Activated T-helper 1 cell treated with anti-CD3 and anti-CD28 coated beads, Interleukin-12 subunit alpha, Interleukin-12 subunit beta, Interleukin-2, Interleukin-4 antibody, amounts not matched to agents 30 ng/mL and 10 ng/mL and 1 ng/mL, durations not matched to agents 14 hours and 24 hours and 36 hours (primary cell): ENCODE results near the gene AP4M1. TPM values are rescaled to one million over a fixed set of nuclear protein-coding genes. Genes with fewer than 3 reads are reported as not detected.
"Not testable (repeated sequence)": the region's sequence is repeated elsewhere in the genome, so short reads cannot be mapped to it uniquely, and the experiment has no call there.

ENCODE experiments used
- DNase-seq: peaks from one replicate; pipeline ENCODE4 v3.0.0; 2021; ENCODE audit warnings: low spot score
- H3K27ac Mint-ChIP-seq: one replicate; pipeline ENCODE4 v1.8.0; 2021; ENCODE audit warnings: mild to moderate bottlenecking, mixed read lengths
- H3K27me3 Mint-ChIP-seq: one replicate; pipeline ENCODE4 v1.8.0; 2022; ENCODE audit warnings: mild to moderate bottlenecking, moderate library complexity, mixed read lengths; ENCODE audit not compliant: insufficient read depth
- H3K36me3 Mint-ChIP-seq: one replicate; pipeline ENCODE4 v1.8.0; 2021; ENCODE audit warnings: low read depth, mixed read lengths
- H3K4me1 Mint-ChIP-seq: one replicate; pipeline ENCODE4 v1.8.0; 2021; ENCODE audit warnings: low read depth, mixed read lengths
- H3K4me3 Mint-ChIP-seq: one replicate; pipeline ENCODE4 v1.8.0; 2021; ENCODE audit warnings: mild to moderate bottlenecking, moderate library complexity, mixed read lengths
- H3K9me3 Mint-ChIP-seq: one replicate; pipeline ENCODE4 v1.8.0; 2021; ENCODE audit warnings: mixed read lengths
- intact Hi-C: fragments of 100-400 bp; cut with micrococcal nuclease; formaldehyde crosslinking; loops from one replicate; pipeline ENCODE4 v1.15.1; 2024
- total RNA-seq: library from RNA; stranded (reverse); gene quantifications from 2 replicates; pipeline ENCODE4 v1.2.3, GENCODE V29; 2022

Gene AP4M1
- total RNA-seq, 1 donor from 2014 or later: 12.3 TPM

DNA sequence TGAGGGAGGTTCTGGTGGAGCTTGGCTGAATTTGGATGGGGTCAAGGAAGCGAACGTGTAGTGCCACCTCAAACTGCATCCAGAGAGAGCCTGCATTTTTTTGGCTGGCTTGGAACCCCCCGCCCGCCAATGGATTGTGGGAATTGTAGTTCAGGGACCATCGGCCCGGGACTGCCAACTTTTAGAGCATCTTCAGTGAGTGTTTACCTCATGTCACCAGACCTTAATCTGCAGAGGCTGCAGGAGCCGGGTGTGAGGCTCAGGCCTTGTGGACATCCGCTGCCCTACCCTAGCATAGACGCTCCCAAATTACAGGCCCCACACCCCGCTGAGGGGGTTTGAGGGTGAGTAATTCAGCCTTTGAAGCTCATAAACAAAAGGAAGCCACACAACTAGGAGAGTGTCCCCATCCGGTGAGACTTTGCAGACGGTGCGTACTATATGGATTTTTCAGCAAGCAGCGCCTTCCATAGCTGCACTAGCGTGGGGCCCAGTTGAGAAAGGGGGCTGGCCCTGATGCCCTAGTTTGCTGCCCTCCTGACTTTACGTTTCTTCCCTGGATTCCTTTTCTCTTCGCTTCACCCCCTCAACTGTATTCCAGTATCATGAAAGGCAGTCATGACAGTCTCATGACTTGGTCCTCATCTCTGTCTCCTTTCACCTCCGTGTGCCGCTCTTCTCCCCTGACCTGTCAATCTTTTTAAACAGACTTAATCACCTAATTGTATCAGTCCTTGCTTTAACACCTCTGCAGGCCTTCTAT, 18.7 kb downstream of the AP4M1 start:
- peaks cover 9% of the 10 kb centered on the region for H3K36me3 Mint-ChIP-seq
- H3K27me3 Mint-ChIP-seq: no peaks in the 10 kb centered on the region

DNA sequence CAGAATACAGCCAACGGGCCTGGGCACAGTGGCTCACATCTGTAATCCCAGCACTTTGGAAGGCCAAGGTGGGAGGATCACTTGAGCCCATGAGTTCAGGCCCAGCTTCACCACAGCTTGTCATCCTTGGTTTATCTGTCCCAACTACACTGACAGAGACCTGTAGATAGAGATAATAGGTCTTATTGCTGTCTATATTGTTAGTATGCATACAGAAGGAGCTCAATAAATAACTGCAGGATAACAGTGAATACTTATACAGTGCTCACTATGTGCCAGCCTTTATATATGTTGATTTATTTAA, 19.2 kb downstream of the AP4M1 start:
- H3K27ac Mint-ChIP-seq: peak overlapping the region; percentile 97
- intact Hi-C loops: loop anchor here (1.0 to 10.0 kb wide), 2 partner anchors 28 to 554 kb away; partner anchors contain the start of genes GNB2 and LAMTOR4
- no peaks in the 10 kb centered on the region for H3K9me3 Mint-ChIP-seq
- peak overlapping the region; percentile 98 for H3K4me3 Mint-ChIP-seq
- no peak for DNase-seq
- H3K27me3 Mint-ChIP-seq: no peaks in the 10 kb centered on the region
- peaks cover 9% of the 10 kb centered on the region for H3K36me3 Mint-ChIP-seq
- H3K4me1 Mint-ChIP-seq: peaks cover 30% of the 10 kb centered on the region

More for the DNA sequence above, 18.7 kb downstream of the AP4M1 start:
- H3K4me1 Mint-ChIP-seq: peaks cover 26% of the 10 kb centered on the region
- peak; percentile 66 for DNase-seq
- intact Hi-C loops: loop anchor here (1.0 to 10.0 kb wide), 7 partner anchors 7 to 555 kb away; partner anchors contain the start of genes AP4M1, GNB2, LAMTOR4 and MCM7
- H3K9me3 Mint-ChIP-seq: no peaks in the 10 kb centered on the region
- peak overlapping the region; percentile 97 for H3K27ac Mint-ChIP-seq
- H3K4me3 Mint-ChIP-seq: peak overlapping the region; percentile 98

DNA sequence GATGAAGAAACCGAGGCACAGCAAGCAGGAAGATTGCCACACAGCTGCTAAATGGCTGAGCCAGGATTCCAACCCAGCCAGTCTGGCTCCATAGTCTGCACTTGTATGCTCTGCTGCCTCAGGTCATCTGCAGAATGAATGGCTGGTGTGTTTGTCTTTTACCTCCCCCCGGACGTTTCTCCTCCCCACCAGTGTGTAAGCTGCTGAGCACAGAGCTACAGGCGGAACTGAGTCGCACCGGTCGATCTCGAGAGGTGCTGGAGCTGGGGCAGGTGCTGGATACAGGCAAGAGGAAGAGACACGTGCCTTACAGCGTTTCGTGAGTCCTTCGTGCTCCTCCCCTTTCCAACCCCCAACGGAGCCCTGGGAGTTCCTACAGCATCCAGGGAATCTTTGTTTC, 20.6 kb downstream of the AP4M1 start:
- H3K36me3 Mint-ChIP-seq: peaks cover 6% of the 10 kb centered on the region
- H3K27ac Mint-ChIP-seq: no peak overlapping the region
- H3K27me3 Mint-ChIP-seq: no peaks in the 10 kb centered on the region
- no peaks in the 10 kb centered on the region for H3K9me3 Mint-ChIP-seq
- no peak overlapping the region for H3K4me3 Mint-ChIP-seq
- no peak for DNase-seq
- intact Hi-C loops: loop anchor here (10.0 kb wide), 1 partner anchor 553 kb away; the partner anchor contains the start of gene GNB2
- peaks cover 30% of the 10 kb centered on the region for H3K4me1 Mint-ChIP-seq

DNA sequence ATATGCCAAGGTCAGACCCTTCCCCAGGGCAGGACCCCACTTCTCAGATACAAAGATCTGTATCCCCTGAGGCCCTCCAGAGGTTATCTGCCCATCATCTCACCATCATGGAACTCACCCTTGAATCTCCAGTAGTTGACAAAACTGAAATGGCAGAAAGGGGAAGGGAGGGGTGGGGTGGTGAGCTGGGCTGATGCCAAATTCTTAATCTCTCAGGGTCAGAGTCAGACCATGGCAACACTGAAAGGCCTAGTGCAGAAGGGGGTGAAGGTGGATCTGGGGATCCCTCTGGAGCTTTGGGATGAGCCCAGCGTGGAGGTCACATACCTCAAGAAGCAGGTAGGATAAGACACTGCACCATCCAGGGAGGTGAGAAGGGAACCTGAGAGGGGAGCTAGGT, 21.1 kb downstream of the AP4M1 start:
- Mint-ChIP-seq H3K4me3 (no peak overlapping the region), H3K9me3 (no peaks in the 10 kb centered on the region), H3K27me3 (no peaks in the 10 kb centered on the region), H3K27ac (no peak overlapping the region), H3K4me1 (peaks cover 30% of the 10 kb centered on the region), H3K36me3 (peaks cover 6% of the 10 kb centered on the region)
- no peak for DNase-seq
- intact Hi-C loops: loop anchor here (10.0 kb wide), 1 partner anchor 552 kb away; the partner anchor contains the start of gene GNB2

DNA sequence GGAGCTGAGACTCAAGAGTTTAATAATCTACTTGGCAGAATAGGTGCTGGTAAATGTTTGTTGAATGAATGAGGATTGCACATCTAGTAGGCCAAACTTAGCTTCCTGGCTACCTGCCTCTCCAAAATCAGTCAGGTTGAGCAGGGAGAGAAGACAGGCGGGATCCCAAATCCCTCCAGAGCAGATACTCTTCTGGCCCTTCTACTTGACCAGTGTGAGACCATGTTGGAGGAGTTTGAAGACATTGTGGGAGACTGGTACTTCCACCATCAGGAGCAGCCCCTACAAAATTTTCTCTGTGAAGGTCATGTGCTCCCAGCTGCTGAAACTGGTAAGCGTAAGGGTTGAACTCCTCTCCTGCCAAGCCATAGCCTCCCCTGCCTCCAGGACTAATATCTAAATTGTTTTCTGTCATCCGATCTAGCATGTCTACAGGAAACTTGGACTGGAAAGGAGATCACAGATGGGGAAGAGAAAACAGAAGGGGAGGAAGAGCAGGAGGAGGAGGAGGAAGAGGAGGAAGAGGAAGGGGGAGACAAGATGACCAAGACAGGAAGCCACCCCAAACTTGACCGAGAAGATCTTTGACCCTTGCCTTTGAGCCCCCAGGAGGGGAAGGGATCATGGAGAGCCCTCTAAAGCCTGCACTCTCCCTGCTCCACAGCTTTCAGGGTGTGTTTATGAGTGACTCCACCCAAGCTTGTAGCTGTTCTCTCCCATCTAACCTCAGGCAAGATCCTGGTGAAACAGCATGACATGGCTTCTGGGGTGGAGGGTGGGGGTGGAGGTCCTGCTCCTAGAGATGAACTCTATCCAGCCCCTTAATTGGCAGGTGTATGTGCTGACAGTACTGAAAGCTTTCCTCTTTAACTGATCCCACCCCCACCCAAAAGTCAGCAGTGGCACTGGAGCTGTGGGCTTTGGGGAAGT, 23.1 kb downstream of the AP4M1 start:
- no peak for DNase-seq
- intact Hi-C loops: loop anchor here (10.0 kb wide), 1 partner anchor 550 kb away; the partner anchor contains the start of gene GNB2
- no peaks in the 10 kb centered on the region for H3K9me3 Mint-ChIP-seq

DNA sequence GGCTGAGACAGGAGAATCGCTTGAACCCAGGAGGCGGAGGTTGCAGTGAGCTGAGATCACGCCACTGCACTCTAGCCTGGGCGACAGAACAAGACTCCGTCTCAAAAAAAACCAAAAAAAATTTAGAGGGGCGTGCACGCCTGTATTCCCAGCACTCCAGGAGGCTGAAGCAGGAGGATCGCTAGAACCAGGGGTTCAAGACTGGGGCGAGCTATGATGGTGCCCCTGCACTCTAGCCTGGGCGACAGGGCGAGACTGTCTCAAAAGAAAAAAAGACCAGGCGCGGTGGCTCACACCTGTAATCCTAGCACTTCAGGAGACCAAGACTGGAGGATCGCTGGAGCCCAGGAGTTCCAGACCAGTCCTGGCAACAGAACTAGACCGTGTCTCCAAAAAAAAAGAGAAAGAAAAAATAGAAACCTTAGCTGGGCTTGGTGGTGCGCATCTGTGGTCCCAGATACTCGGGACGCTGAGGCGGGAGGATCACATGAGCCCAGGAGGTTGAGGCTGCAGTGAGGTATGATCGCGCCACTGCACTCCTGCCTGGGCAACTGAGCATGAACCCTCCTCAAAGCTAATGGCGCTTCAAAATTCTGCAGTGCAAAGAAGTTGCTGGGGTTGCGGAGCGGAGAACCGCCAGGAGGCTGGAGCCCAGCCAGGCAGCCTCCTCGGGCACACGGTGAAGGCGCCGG, 24.9 kb downstream of the AP4M1 start:
- H3K4me1 Mint-ChIP-seq: peaks cover 20% of the 10 kb centered on the region
- H3K4me3 Mint-ChIP-seq: peak overlapping the region; percentile 94
- no peak for DNase-seq
- intact Hi-C loops: loop anchor here (1.0 to 10.0 kb wide), 7 partner anchors 26 to 548 kb away; partner anchors contain the start of genes COPS6, GNB2, TRIM4 and ZKSCAN1
- H3K9me3 Mint-ChIP-seq: no peaks in the 10 kb centered on the region
- peaks cover 6% of the 10 kb centered on the region for H3K36me3 Mint-ChIP-seq
- no peaks in the 10 kb centered on the region for H3K27me3 Mint-ChIP-seq
- H3K27ac Mint-ChIP-seq: peak overlapping the region; percentile 95

More for the DNA sequence above, 23.1 kb downstream of the AP4M1 start:
- H3K27ac Mint-ChIP-seq: peak overlapping the region; percentile 29
- H3K4me3 Mint-ChIP-seq: peak overlapping the region; percentile 94
- peaks cover 29% of the 10 kb centered on the region for H3K4me1 Mint-ChIP-seq
- H3K27me3 Mint-ChIP-seq: no peaks in the 10 kb centered on the region
- H3K36me3 Mint-ChIP-seq: peaks cover 6% of the 10 kb centered on the region

DNA sequence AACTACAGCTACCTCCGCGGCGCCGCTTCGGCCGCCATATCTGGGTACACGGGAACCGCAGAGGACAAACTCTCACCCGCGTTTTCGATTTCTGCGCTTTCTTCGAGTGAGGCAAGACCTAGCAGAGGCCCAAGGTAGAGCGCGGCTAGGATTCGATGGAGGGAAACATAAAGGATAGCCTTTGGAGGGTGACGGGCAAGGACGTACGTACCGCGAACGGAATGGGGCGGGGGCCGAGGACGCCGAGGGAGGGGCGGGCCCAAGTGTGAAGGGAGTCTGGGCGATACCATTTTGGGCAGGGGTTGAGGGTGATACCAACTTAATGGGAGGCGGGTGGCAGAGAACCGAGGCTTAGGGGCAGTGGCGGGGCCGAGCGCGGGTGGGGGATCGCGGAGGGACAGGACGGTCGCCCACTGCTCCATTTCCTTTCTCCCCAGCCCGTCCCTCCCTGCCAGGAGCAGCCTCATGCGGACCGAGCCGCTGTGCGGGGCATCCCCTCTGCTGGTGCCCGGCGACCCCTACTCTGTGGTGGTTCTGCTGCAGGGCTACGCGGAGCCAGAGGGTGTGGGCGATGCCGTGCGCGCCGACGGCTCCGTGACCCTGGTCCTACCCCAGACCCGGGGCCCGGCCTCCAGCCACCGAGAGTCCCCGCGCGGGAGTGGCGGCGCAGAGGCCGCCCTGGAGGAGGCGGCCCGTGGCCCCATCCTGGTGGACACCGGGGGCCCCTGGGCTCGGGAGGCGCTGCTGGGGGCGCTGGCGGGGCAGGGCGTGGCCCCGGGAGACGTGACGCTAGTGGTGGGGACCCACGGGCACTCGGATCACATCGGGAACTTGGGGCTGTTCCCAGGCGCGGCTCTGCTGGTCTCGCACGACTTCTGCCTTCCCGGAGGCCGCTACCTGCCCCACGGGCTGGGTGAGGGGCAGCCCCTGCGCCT, 25.8 kb downstream of the AP4M1 start, which contains the start of gene MBLAC1:
TSS of gene MBLAC1 (plus strand) at position 37 of the 935 bp plus-strand sequence. CDS start at position 466, 429 bp downstream.
- DNase-seq: peak; percentile 85
- H3K36me3 Mint-ChIP-seq: peaks cover 6% of the 10 kb centered on the region
- peaks cover 20% of the 10 kb centered on the region for H3K4me1 Mint-ChIP-seq
- peak within 1 kb of the TSS; percentile 94 for H3K4me3 Mint-ChIP-seq
- H3K27me3 Mint-ChIP-seq: no peaks in the 10 kb centered on the region
- H3K9me3 Mint-ChIP-seq: no peaks in the 10 kb centered on the region
- intact Hi-C loops: loop anchor here (1.0 to 10.0 kb wide), 10 partner anchors 8 to 548 kb away; partner anchors contain the start of genes CNPY4, COPS6, GNB2 and LAMTOR4
- peak within 1 kb of the TSS; percentile 95 for H3K27ac Mint-ChIP-seq

DNA sequence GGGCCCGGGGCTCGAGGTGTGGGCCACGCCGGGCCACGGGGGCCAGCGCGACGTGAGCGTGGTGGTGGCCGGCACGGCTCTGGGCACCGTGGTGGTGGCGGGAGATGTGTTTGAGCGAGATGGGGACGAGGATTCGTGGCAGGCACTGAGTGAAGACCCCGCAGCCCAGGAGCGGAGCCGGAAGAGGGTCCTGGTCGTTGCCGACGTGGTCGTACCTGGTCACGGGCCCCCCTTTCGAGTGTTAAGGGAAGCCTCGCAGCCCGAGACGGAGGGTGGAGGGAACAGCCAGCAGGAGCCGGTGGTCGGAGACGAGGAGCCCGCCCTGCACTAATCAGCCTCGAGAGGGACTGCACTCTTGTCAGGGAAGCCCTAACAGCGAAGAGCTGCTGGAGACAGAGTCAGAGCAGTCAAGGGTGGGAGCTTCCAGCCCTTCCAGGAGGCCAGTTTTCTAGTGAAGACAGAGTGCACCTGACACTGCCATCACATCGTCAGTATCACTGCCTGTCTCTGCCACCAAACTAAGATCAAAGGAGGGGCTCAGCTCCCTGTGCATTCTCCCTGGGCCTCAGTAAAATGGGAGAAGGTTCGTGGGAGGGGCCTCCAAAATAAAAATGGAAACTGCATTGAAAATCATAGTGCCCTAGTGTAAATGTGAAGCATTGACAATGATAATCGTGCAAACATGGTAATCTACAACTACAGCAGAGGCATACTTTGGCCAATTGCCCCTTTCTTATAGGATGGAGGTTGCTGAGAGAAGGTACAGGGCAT, 26.6 kb downstream of the AP4M1 start:
- intact Hi-C loops: loop anchor here (1.0 to 10.0 kb wide), 8 partner anchors 9 to 547 kb away; partner anchors contain the start of genes CNPY4, COPS6, GNB2 and LAMTOR4
- no peaks in the 10 kb centered on the region for H3K27me3 Mint-ChIP-seq
- no peaks in the 10 kb centered on the region for H3K9me3 Mint-ChIP-seq
- peak overlapping the region; percentile 68 for H3K27ac Mint-ChIP-seq
- peaks cover 4% of the 10 kb centered on the region for H3K36me3 Mint-ChIP-seq
- H3K4me3 Mint-ChIP-seq: peak overlapping the region; percentile 78
- peaks cover 27% of the 10 kb centered on the region for H3K4me1 Mint-ChIP-seq
- DNase-seq: no peak

DNA sequence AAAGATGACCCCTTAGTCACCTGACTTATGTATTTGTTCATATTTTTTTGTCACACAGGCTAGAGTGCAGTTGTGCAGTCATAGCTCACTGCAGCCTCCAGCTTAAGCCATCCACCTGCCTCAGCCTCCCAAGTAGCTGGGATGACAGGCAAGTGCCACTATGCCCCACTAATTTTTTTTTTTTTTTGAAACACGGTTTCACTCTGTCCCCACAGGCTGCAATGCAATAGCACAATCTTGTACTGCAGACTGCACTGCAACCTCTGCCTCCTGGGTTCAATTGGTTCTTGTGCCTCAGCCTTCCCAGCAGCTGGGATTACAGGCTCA, 27.2 kb downstream of the AP4M1 start:
- H3K36me3 Mint-ChIP-seq: peaks cover 4% of the 10 kb centered on the region
- no peaks in the 10 kb centered on the region for H3K27me3 Mint-ChIP-seq
- H3K9me3 Mint-ChIP-seq: no peaks in the 10 kb centered on the region
- peaks cover 27% of the 10 kb centered on the region for H3K4me1 Mint-ChIP-seq
- intact Hi-C loops: loop anchor here (10.0 kb wide), 1 partner anchor 546 kb away; the partner anchor contains the start of gene GNB2
- no peak for DNase-seq
- H3K4me3 Mint-ChIP-seq: peak overlapping the region; percentile 78
- H3K27ac Mint-ChIP-seq: peak overlapping the region; percentile 68

DNA sequence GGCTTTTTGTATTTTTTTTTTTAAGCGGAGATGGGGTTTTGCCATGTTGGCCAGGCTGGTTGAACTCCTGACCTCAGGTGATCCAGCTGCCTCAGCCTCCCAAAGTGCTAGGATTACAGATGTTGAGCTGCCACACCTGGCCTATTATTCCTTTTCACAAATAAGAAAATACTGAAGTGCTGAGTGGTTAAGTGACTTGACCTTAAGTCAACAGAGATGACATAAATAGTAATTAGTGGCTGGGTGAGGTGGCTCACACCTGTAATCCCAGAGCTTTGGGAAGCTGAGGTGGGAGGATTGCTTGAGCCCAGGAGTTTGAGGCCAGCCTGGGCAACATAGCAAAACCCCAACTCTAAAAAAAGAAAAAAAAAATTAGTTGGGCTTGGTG, 28.8 kb downstream of the AP4M1 start:
- H3K4me1 Mint-ChIP-seq: peaks cover 17% of the 10 kb centered on the region
- not testable (repeated sequence) for H3K4me3 Mint-ChIP-seq, H3K36me3 Mint-ChIP-seq, H3K9me3 Mint-ChIP-seq, DNase-seq, H3K27ac Mint-ChIP-seq, H3K27me3 Mint-ChIP-seq
- intact Hi-C loops: loop anchor here (5.0 kb wide), 2 partner anchors 142 to 153 kb away; partner anchors contain the start of gene AZGP1
